ENCODE measurements around the gene KRT2. TPM values are rescaled to one million over a fixed set of nuclear protein-coding genes. Genes with fewer than 3 reads are reported as not detected.

Gene KRT2
- total RNA-seq, 4 donors from 2014 or later, result not detected

GRCh38 chr12:52691076-52691840, 39.2 kb upstream of the KRT2 start:
- WGBS, result 9% methylated on average over 22 of the region's 45 CpGs
- intact Hi-C loops (cut with DNase I), result no loop called here
- Histone ChIP-seq H3K36me3 (no peaks in the 10 kb centered on the region), H3K27ac (replicated peaks in 1 of 4) (no peak overlapping the region), H3K27me3 (peaks cover 0 to 64% (median 0%) of the 10 kb centered on the region in 4 donors), H3K4me3 (peak overlapping the region; percentile 44 to 52 (median 44)), H3K4me1 (peaks cover 10 to 19% (median 15%) of the 10 kb centered on the region in 4 donors), H3K9me3 (no peaks in the 10 kb centered on the region)
- TF ChIP-seq POLR2A (IDR thresholded peaks at IDR 0.05; ENCODE audit: low read depth), result no peak
- no peak for TF ChIP-seq POLR2AphosphoS5 (IDR thresholded peaks at IDR 0.05)
- TF ChIP-seq EP300 (IDR thresholded peaks at IDR 0.05), result no peak
- no peak for TF ChIP-seq CTCF (IDR thresholded peaks at IDR 0.05)
- DNase-seq (ENCODE audit: extremely low spot score), result no peak

- H3K4me3 ChIP-seq, result peak overlapping the region; percentile 44 to 52 (median 44)
- 55% methylated on average over 6 of the region's 8 CpGs for WGBS
- TF ChIP-seq EP300 (IDR thresholded peaks at IDR 0.05) (no peak), POLR2A (IDR thresholded peaks at IDR 0.05; ENCODE audit: low read depth) (no peak), POLR2AphosphoS5 (IDR thresholded peaks at IDR 0.05) (no peak)
- H3K27me3 ChIP-seq, result peaks cover 0 to 66% (median 0%) of the 10 kb centered on the region in 4 donors
- no peak overlapping the region for H3K27ac ChIP-seq (replicated peaks in 1 of 4)
- no peak for DNase-seq (ENCODE audit: extremely low spot score)
- intact Hi-C loops (cut with DNase I), result no loop called here
- H3K4me1 ChIP-seq, result peaks cover 10 to 19% (median 15%) of the 10 kb centered on the region in 4 donors
- no peaks in the 10 kb centered on the region for H3K36me3 ChIP-seq
- H3K9me3 ChIP-seq, result no peaks in the 10 kb centered on the region
Measured at GRCh38 chr12:52690351-52691075, 38.5 kb upstream of the KRT2 start.

GRCh38 chr12:52689936-52690335, 37.9 kb upstream of the KRT2 start:
- WGBS, result 100% methylated on average over 1 of the region's 1 CpG
- Histone ChIP-seq H3K27me3 (peaks cover 0 to 69% (median 0%) of the 10 kb centered on the region in 4 donors), H3K27ac (replicated peaks in 1 of 4) (no peak overlapping the region), H3K36me3 (no peaks in the 10 kb centered on the region), H3K4me1 (peaks cover 10 to 19% (median 15%) of the 10 kb centered on the region in 4 donors), H3K4me3 (no peak overlapping the region), H3K9me3 (no peaks in the 10 kb centered on the region)
- TF ChIP-seq CTCF (IDR thresholded peaks at IDR 0.05) (no peak), POLR2AphosphoS5 (IDR thresholded peaks at IDR 0.05) (no peak), POLR2A (IDR thresholded peaks at IDR 0.05; ENCODE audit: low read depth) (no peak), EP300 (IDR thresholded peaks at IDR 0.05) (no peak)
- intact Hi-C loops (cut with DNase I), result no loop called here
- no peak for DNase-seq (ENCODE audit: extremely low spot score)

- H3K9me3 ChIP-seq, result no peaks in the 10 kb centered on the region
- no peak overlapping the region for H3K27ac ChIP-seq (replicated peaks in 1 of 4)
- peaks cover 10 to 19% (median 15%) of the 10 kb centered on the region in 4 donors for H3K4me1 ChIP-seq
- no peak for DNase-seq (ENCODE audit: extremely low spot score)
- no peak overlapping the region for H3K4me3 ChIP-seq
- H3K27me3 ChIP-seq, result peaks cover 0 to 69% (median 0%) of the 10 kb centered on the region in 4 donors
- TF ChIP-seq POLR2A (IDR thresholded peaks at IDR 0.05; ENCODE audit: low read depth), result no peak
- H3K36me3 ChIP-seq, result no peaks in the 10 kb centered on the region
- intact Hi-C loops (cut with DNase I), result no loop called here
Measured at GRCh38 chr12:52689239-52689638, 37.2 kb upstream of the KRT2 start.

- intact Hi-C loops (cut with DNase I), result no loop called here
- no peak for TF ChIP-seq EP300 (IDR thresholded peaks at IDR 0.05)
- no peak for TF ChIP-seq POLR2A (IDR thresholded peaks at IDR 0.05; ENCODE audit: low read depth)
- no peak for TF ChIP-seq CTCF (IDR thresholded peaks at IDR 0.05)
- no peak for TF ChIP-seq POLR2AphosphoS5 (IDR thresholded peaks at IDR 0.05)
- peaks cover 0 to 72% (median 0%) of the 10 kb centered on the region in 4 donors for H3K27me3 ChIP-seq
- H3K4me3 ChIP-seq, result no peak overlapping the region
- peaks cover 10 to 24% (median 15%) of the 10 kb centered on the region in 4 donors for H3K4me1 ChIP-seq
- WGBS, result 77% methylated on average over 2 of the region's 2 CpGs
- DNase-seq (ENCODE audit: extremely low spot score), result no peak
- H3K9me3 ChIP-seq, result no peaks in the 10 kb centered on the region
- H3K27ac ChIP-seq (replicated peaks in 1 of 4), result no peak overlapping the region
- no peaks in the 10 kb centered on the region for H3K36me3 ChIP-seq
Measured at GRCh38 chr12:52688481-52688880, 36.5 kb upstream of the KRT2 start.

Data from esophagus muscularis mucosa (tissue), 4 donors.